HG03520 (cell line): Measurements from ENCODE around the gene SEC61B.

Experiments
- ATAC-seq: cut with Tn5 transposase; IDR thresholded peaks from one replicate; pipeline ENCODE4 v1.9.1; 2021; ENCODE audit warnings: mild to moderate bottlenecking, moderate library complexity; ENCODE audit not compliant: unreplicated experiment

Gene SEC61B

GRCh38 chr9:99269416-99269815 lies 47.3 kb downstream of the SEC61B start:
- ATAC-seq: no peak

GRCh38 chr9:99270491-99270890 lies 48.4 kb downstream of the SEC61B start:
- ATAC-seq: no peak

- no peak for ATAC-seq
Measured at GRCh38 chr9:99272836-99273235, 50.8 kb downstream of the SEC61B start.

- ATAC-seq: no peak
Measured at GRCh38 chr9:99274016-99274415, 51.9 kb downstream of the SEC61B start.

- no peak for ATAC-seq
Measured at GRCh38 chr9:99274495-99274894, 52.4 kb downstream of the SEC61B start.
